SU-DHL-6 (cell line): ENCODE results near the gene MTHFD2.

Experiments used
- H2AFZ ChIP-seq: fragments of 200-600 bp; sonication (generic); 2 replicates; pipeline ENCODE4 v1.6.1; 2014; ENCODE audit warnings: low read depth, mild to moderate bottlenecking, moderate library complexity, mixed read lengths, antibody characterized with exemption, low read length; ENCODE audit not compliant: severe bottlenecking
- H3F3A ChIP-seq: fragments of 200-600 bp; shearing (Covaris generic); 2 replicates; pipeline ENCODE4 v1.6.0; 2016; ENCODE audit warnings: antibody characterized with exemption, mild to moderate bottlenecking; ENCODE audit not compliant: insufficient read depth
- H3K27ac ChIP-seq: fragments of 200-600 bp; sonication (generic); 2 replicates; pipeline ENCODE4 v1.5.1; 2016; ENCODE audit warnings: low read depth, mild to moderate bottlenecking, low read length, moderate library complexity, mixed read lengths
- H3K27me3 ChIP-seq: fragments of 200-600 bp; sonication (generic), shearing (Covaris generic); 2 replicates; pipeline ENCODE4 v1.6.0; 2014; ENCODE audit warnings: mild to moderate bottlenecking, low read length
- H3K36me3 ChIP-seq: fragments of 200-600 bp; sonication (generic); 2 replicates; pipeline ENCODE4 v1.6.1; 2014; ENCODE audit warnings: mild to moderate bottlenecking, low read length, mixed read lengths
- H3K4me2 ChIP-seq: fragments of 300-600, 200-600 bp; shearing (Covaris generic), sonication (generic); 2 replicates; pipeline ENCODE4 v1.6.0; 2014; ENCODE audit warnings: low read length, low read depth, mild to moderate bottlenecking; ENCODE audit not compliant: poor library complexity, severe bottlenecking
- H3K4me3 ChIP-seq: fragments of 200-600 bp; sonication (generic); 2 replicates; pipeline ENCODE4 v1.5.1; 2014; ENCODE audit warnings: antibody characterized with exemption, low read length, mild to moderate bottlenecking, mixed read lengths; ENCODE audit not compliant: insufficient read depth, poor library complexity, severe bottlenecking
- H3K79me2 ChIP-seq: fragments of 200-600 bp; sonication (generic); 2 replicates; pipeline ENCODE4 v1.6.1; 2014; ENCODE audit warnings: mild to moderate bottlenecking, low read length, moderate library complexity; ENCODE audit not compliant: insufficient read depth
- H3K9ac ChIP-seq: fragments of 200-600 bp; sonication (generic); 2 replicates; pipeline ENCODE4 v1.7.0; 2014; ENCODE audit warnings: mild to moderate bottlenecking, low read length
- H3K9me2 ChIP-seq: fragments of 200-600 bp; sonication (generic); replicated peaks from 2 replicates; pipeline ENCODE4 v1.6.1; 2014; ENCODE audit warnings: low read length; ENCODE audit not compliant: insufficient read depth
- H3K9me3 ChIP-seq: fragments of 200-600 bp; sonication (generic); 2 replicates; pipeline ENCODE4 v1.6.1; 2014; ENCODE audit warnings: low read length, mixed read lengths; ENCODE audit not compliant: insufficient read depth
- H4K20me1 ChIP-seq: fragments of 200-600 bp; sonication (generic); 2 replicates; pipeline ENCODE4 v1.6.1; 2014; ENCODE audit warnings: low read depth, mild to moderate bottlenecking, antibody characterized with exemption, low read length, moderate library complexity, mixed read lengths
- EZH2phosphoT487 ChIP-seq: fragments of 200-600 bp; sonication (generic), shearing (Covaris generic); conservative IDR thresholded peaks from 2 replicates; pipeline ENCODE4 v1.6.1; 2018; ENCODE audit warnings: mild to moderate bottlenecking, antibody characterized with exemption, low read length, moderate library complexity, mixed read lengths
- TF ChIP-seq, protein P1 (sequence below): fragments of 200-600 bp; sonication (generic); IDR thresholded peaks from one replicate; pipeline ENCODE4 v1.5.1; 2017; ENCODE audit warnings: antibody characterized with exemption, mild to moderate bottlenecking, low read length, moderate library complexity; ENCODE audit not compliant: insufficient read depth, poor library complexity, severe bottlenecking

The MTHFD2 gene

DNA sequence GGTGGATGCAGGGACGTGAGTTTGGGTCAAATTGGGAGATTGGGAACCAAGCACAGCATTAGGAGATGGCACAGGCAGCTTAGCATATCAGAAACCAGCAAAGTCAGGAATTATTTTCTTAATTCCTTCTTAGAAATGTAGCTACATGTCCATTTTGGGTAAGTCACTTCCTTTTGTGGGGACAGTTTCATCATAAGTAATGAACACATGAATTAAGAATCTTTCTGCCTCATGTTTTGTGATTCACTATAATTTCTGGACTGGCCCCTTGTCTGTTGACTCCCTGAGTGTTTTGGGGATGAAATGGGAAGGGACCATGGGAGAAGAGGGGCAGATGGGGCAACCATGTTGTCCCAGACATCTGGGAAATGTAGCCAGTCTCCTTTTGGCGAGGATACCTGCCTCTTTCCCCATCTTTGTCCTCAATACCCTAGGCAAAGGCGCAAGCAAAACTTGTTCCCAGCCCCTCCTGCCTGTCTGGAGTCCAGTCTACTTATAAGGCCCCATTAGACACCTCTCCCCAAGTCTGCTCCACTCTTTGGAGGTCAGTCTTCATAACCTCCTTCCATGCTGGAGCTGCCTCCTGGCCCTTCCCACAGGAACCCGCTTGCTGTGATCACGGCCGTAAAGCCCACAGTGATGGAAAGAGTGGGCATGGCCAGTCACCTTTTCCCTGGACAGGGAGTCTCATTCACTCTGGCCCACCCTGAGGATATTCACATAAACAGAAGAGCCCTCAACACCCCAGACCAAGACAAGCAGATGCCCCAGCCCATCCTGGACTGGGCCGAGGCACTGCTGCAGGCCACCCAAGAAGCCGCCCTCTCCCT lies 25.7 kb downstream of the MTHFD2 start:
- H3K27ac ChIP-seq, result no peak overlapping the region
- no peaks in the 10 kb centered on the region for H3K36me3 ChIP-seq
- H2AFZ ChIP-seq, result no peak overlapping the region
- no peaks in the 10 kb centered on the region for H3K9me2 ChIP-seq
- H3K4me3 ChIP-seq, result no peak overlapping the region
- H3K9ac ChIP-seq, result no peak overlapping the region
- no peaks in the 10 kb centered on the region for H3K9me3 ChIP-seq
- H3K4me2 ChIP-seq, result no peak overlapping the region
- no peaks in the 10 kb centered on the region for H4K20me1 ChIP-seq
- TF ChIP-seq EZH2phosphoT487, result no peak
- TF ChIP-seq, protein P1, sequence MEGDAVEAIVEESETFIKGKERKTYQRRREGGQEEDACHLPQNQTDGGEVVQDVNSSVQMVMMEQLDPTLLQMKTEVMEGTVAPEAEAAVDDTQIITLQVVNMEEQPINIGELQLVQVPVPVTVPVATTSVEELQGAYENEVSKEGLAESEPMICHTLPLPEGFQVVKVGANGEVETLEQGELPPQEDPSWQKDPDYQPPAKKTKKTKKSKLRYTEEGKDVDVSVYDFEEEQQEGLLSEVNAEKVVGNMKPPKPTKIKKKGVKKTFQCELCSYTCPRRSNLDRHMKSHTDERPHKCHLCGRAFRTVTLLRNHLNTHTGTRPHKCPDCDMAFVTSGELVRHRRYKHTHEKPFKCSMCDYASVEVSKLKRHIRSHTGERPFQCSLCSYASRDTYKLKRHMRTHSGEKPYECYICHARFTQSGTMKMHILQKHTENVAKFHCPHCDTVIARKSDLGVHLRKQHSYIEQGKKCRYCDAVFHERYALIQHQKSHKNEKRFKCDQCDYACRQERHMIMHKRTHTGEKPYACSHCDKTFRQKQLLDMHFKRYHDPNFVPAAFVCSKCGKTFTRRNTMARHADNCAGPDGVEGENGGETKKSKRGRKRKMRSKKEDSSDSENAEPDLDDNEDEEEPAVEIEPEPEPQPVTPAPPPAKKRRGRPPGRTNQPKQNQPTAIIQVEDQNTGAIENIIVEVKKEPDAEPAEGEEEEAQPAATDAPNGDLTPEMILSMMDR, result no peak
- H3F3A ChIP-seq, result no peaks in the 10 kb centered on the region
- no peaks in the 10 kb centered on the region for H3K27me3 ChIP-seq
- H3K79me2 ChIP-seq, result no peaks in the 10 kb centered on the region

DNA sequence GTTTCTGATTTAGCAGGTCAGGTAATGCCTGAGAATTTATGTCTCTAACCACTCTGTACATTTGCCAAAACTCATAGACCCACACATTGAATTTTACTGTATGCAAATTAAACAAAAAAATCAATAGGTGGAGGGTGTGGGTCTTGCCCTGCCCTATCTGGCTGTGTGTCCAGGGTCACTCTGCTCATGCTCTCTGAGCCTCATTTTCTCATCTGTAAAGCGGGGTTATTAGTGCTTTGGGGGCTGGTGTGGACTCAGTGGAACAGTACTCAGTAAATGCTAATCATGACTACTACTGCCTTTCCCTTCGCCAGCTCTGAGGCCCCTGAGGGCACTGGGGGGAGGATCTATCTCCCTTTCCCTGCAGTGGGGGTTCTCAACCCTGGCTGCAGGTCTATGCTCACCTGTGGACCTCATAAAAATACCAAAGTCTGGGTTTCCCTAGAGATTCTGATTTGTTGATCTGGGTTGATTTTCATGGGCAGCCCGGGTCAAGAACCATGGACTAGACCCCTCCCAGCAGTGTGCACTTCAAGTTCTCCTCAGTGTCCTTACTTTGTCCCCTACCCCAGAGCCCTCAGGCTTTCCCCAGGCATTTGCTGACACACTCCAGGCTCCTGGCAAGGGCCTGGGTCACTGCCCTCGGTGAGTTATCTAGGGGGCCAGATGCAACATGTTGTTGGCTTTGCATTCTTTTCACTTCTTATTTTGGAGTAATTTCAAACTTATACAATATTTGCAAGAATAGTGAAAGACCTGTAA lies 27.5 kb downstream of the MTHFD2 start:
- no peak overlapping the region for H3K4me2 ChIP-seq
- H2AFZ ChIP-seq, result no peak overlapping the region
- H3K9ac ChIP-seq, result no peak overlapping the region
- no peaks in the 10 kb centered on the region for H4K20me1 ChIP-seq
- no peaks in the 10 kb centered on the region for H3F3A ChIP-seq
- no peak overlapping the region for H3K4me3 ChIP-seq
- H3K9me3 ChIP-seq, result no peaks in the 10 kb centered on the region
- H3K79me2 ChIP-seq, result no peaks in the 10 kb centered on the region
- H3K36me3 ChIP-seq, result no peaks in the 10 kb centered on the region
- no peak overlapping the region for H3K27ac ChIP-seq
- TF ChIP-seq EZH2phosphoT487, result no peak
- TF ChIP-seq, protein P1, result no peak
- H3K9me2 ChIP-seq, result no peaks in the 10 kb centered on the region
- H3K27me3 ChIP-seq, result no peaks in the 10 kb centered on the region

DNA sequence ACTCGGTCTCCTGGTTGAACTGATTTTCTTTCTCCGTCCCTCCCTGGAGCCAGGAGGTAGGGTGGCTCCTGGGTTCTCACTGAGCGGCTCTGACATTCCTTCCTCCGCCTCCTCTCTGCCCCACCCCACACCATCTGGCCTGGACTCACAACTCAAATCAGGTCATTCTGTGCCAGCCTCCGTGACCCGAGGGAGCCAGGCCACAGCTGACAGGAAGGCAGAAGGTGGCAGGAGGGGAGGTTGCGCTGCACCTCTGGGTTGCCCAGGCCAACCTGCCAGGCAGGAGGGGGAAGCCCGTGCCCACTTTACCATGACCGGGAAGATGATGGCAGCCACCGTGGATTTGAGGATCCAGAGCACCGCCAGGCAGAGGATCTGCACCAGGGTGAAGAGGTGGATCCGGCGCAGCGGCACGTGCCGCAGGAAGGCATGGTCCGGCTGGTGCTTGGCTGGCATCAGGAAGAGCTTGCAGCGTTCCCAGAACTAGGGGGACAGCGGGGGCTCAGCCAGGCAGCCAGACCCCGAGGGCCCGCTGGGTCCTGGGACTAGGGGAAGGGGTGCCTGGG lies 28.3 kb downstream of the MTHFD2 start:
- Histone ChIP-seq H3K4me3 (no peak overlapping the region), H3K4me2 (no peak overlapping the region), H3K9ac (no peak overlapping the region), H3K79me2 (no peaks in the 10 kb centered on the region), H3K9me3 (no peaks in the 10 kb centered on the region), H4K20me1 (no peaks in the 10 kb centered on the region), H3K27ac (no peak overlapping the region), H2AFZ (no peak overlapping the region), H3K9me2 (no peaks in the 10 kb centered on the region), H3K27me3 (no peaks in the 10 kb centered on the region), H3K36me3 (no peaks in the 10 kb centered on the region), H3F3A (no peaks in the 10 kb centered on the region)
- TF ChIP-seq EZH2phosphoT487, result no peak
- TF ChIP-seq, protein P1, result no peak
